GM23338 (cell line): ENCODE measurements around the gene SLC4A5. TPM values are rescaled to one million over a fixed set of nuclear protein-coding genes. Genes with fewer than 3 reads are reported as not detected.

ENCODE experiments used
- ATAC-seq: fragments of 200-7000 bp; cut with Tn5 transposase; 3 replicates; pipeline ENCODE4 v1.9.1; 2020
- DNase-seq: peaks from one replicate; pipeline ENCODE4 v3.0.0-alpha.2; 2015; ENCODE audit warnings: low spot score
- H2AFZ ChIP-seq: fragments of 200-600 bp; sonication (generic); 2 replicates; pipeline ENCODE4 v1.8.0; 2016; ENCODE audit warnings: antibody characterized with exemption, mild to moderate bottlenecking, moderate library complexity
- H3F3A ChIP-seq: fragments of 200-600 bp; sonication (generic); replicated peaks from 2 replicates; pipeline ENCODE4 v1.8.0; 2017; ENCODE audit warnings: antibody characterized with exemption, mixed run types, low read depth
- H3K27ac ChIP-seq: fragments of 200-600 bp; sonication (generic); 2 replicates; pipeline ENCODE4 v1.6.1; 2016; ENCODE audit warnings: low read depth
- H3K27me3 ChIP-seq: fragments of 200-600 bp; sonication (generic); 2 replicates; pipeline ENCODE4 v1.8.0; 2016; ENCODE audit warnings: mild to moderate bottlenecking, mixed run types, moderate library complexity; ENCODE audit not compliant: insufficient read depth
- H3K36me3 ChIP-seq: fragments of 200-600 bp; sonication (generic); 2 replicates; pipeline ENCODE4 v1.8.0; 2016; ENCODE audit warnings: mild to moderate bottlenecking; ENCODE audit not compliant: insufficient read depth
- H3K4me1 ChIP-seq: fragments of 200-600 bp; sonication (generic); 2 replicates; pipeline ENCODE4 v1.8.0; 2016; ENCODE audit warnings: mild to moderate bottlenecking, moderate library complexity; ENCODE audit not compliant: insufficient read depth
- H3K4me2 ChIP-seq: fragments of 200-600 bp; sonication (generic); 2 replicates; pipeline ENCODE4 v1.7.1; 2017; ENCODE audit warnings: mixed run types
- H3K4me3 ChIP-seq: fragments of 200-600 bp; sonication (generic); 2 replicates; pipeline ENCODE4 v1.6.1; 2016; ENCODE audit warnings: mixed run types
- H3K79me2 ChIP-seq: fragments of 200-600 bp; sonication (generic); replicated peaks from 2 replicates; pipeline ENCODE4 v1.8.0; 2017; ENCODE audit warnings: mild to moderate bottlenecking; ENCODE audit not compliant: insufficient read depth
- H3K9me2 ChIP-seq: fragments of 200-600 bp; sonication (generic); 2 replicates; pipeline ENCODE4 v1.8.0; 2017; ENCODE audit not compliant: insufficient read depth
- H4K20me1 ChIP-seq: fragments of 200-600 bp; sonication (generic); replicated peaks from 2 replicates; pipeline ENCODE4 v1.8.0; 2017; ENCODE audit warnings: mild to moderate bottlenecking; ENCODE audit not compliant: insufficient read depth
- H3K27ac Mint-ChIP-seq: 2 replicates; pipeline ENCODE4 v1.8.0; 2020; ENCODE audit warnings: inconsistent platforms, mild to moderate bottlenecking, moderate library complexity, mixed read lengths
- H3K27me3 Mint-ChIP-seq: 3 replicates; pipeline ENCODE4 v1.8.0; 2022; ENCODE audit warnings: low read depth, mild to moderate bottlenecking, moderate library complexity, mixed read lengths, inconsistent platforms; ENCODE audit not compliant: insufficient read depth, poor library complexity
- H3K36me3 Mint-ChIP-seq: 3 replicates; pipeline ENCODE4 v1.8.0; 2021; ENCODE audit warnings: low read depth, mild to moderate bottlenecking, inconsistent platforms, moderate library complexity, mixed read lengths
- H3K4me1 Mint-ChIP-seq: 3 replicates; pipeline ENCODE4 v1.8.0; 2020; ENCODE audit warnings: mild to moderate bottlenecking, inconsistent platforms, mixed read lengths
- H3K4me3 Mint-ChIP-seq: 3 replicates; pipeline ENCODE4 v1.8.0; 2021; ENCODE audit warnings: moderate library complexity, mild to moderate bottlenecking, inconsistent platforms, mixed read lengths
- H3K9me3 Mint-ChIP-seq: 3 replicates; pipeline ENCODE4 v1.8.0; 2020; ENCODE audit warnings: moderate library complexity, mild to moderate bottlenecking, inconsistent platforms, mixed read lengths
- CREB1 ChIP-seq: fragments of 250-450 bp; sonication (Bioruptor Pico); IDR thresholded peaks from 2 replicates; pipeline ENCODE4 v1.5.0; 2020; ENCODE audit warnings: low read depth, mild to moderate bottlenecking, moderate library complexity
- EZH2 ChIP-seq: fragments of 200-600 bp; sonication (generic); IDR thresholded peaks from one replicate; pipeline ENCODE4 v1.8.0; 2017; ENCODE audit warnings: antibody characterized with exemption, mild to moderate bottlenecking, low read depth; ENCODE audit not compliant: unreplicated experiment
- EZH2phosphoT487 ChIP-seq: fragments of 200-600 bp; sonication (generic); IDR thresholded peaks from one replicate; pipeline ENCODE4 v1.8.1; 2018; ENCODE audit warnings: antibody characterized with exemption; ENCODE audit not compliant: unreplicated experiment
- JUNB ChIP-seq: IDR thresholded peaks from one replicate; pipeline ENCODE4 v1.6.1; 2016; ENCODE audit warnings: antibody characterized with exemption; ENCODE audit not compliant: unreplicated experiment
- NANOG ChIP-seq: IDR thresholded peaks from 2 replicates; pipeline ENCODE4 v1.6.1; 2016; ENCODE audit warnings: antibody characterized with exemption, borderline replicate concordance
- POLR2AphosphoS5 ChIP-seq: IDR thresholded peaks from 2 replicates; pipeline ENCODE4 v1.6.1; 2016; ENCODE audit warnings: antibody characterized with exemption, low read depth
- STAT1 ChIP-seq: IDR thresholded peaks from one replicate; pipeline ENCODE4 v1.6.1; 2016; ENCODE audit warnings: antibody characterized with exemption; ENCODE audit not compliant: unreplicated experiment
- ZNF114 ChIP-seq: fragments of 250-450 bp; sonication (Bioruptor Pico); IDR thresholded peaks from 2 replicates; pipeline ENCODE4 v1.5.0; 2020; ENCODE audit warnings: mild to moderate bottlenecking, moderate library complexity
- ZNF331 ChIP-seq: fragments of 250-450 bp; sonication (Bioruptor Pico); IDR thresholded peaks from 2 replicates; pipeline ENCODE4 v1.5.0; 2020; ENCODE audit warnings: low read depth, mild to moderate bottlenecking, moderate library complexity
- polyA plus RNA-seq: library from polyadenylated mRNA; unstranded; fragments of >200 nt; fragmentation: Nextera tagmentation; extraction: Ambion mirVana; gene quantifications from 2 replicates; pipeline ENCODE4 v1.2.1, GENCODE V29; 2016
- total RNA-seq: library from RNA; depleted of rRNA; stranded (reverse); fragments of >200 nt; shearing (Covaris generic); gene quantifications from 2 replicates; pipeline ENCODE4 v1.2.3, GENCODE V29; 2014
- TF ChIP-seq, protein P1 (sequence below), 2 experiments: fragments of 200-600 bp in 1 of 2; sonication (generic) in 1 of 2; conservative IDR thresholded peaks; 2 replicates each; pipeline versions ENCODE4 v1.5.1 to v1.6.1; 2016 to 2017; ENCODE audit warnings: antibody characterized with exemption in 2 of 2, low read depth in 2 of 2, mild to moderate bottlenecking in 2 of 2, moderate library complexity in 1 of 2
- TF ChIP-seq, protein P2 (sequence below): IDR thresholded peaks from 2 replicates; pipeline ENCODE4 v1.6.1; 2016; ENCODE audit warnings: antibody characterized with exemption
- TF ChIP-seq, protein P3 (sequence below): fragments of 250-450 bp; sonication (Bioruptor Pico); IDR thresholded peaks from 2 replicates; pipeline ENCODE4 v1.5.0; 2020; ENCODE audit warnings: mild to moderate bottlenecking, moderate library complexity
- TF ChIP-seq, protein P4 (sequence below): IDR thresholded peaks from one replicate; pipeline ENCODE4 v1.6.1; 2018; ENCODE audit warnings: antibody characterized with exemption; ENCODE audit not compliant: unreplicated experiment

Gene SLC4A5
- total and polyA plus RNA-seq, 2 experiments from 2014 or later, result 0.24 to 0.70 TPM

DNA sequence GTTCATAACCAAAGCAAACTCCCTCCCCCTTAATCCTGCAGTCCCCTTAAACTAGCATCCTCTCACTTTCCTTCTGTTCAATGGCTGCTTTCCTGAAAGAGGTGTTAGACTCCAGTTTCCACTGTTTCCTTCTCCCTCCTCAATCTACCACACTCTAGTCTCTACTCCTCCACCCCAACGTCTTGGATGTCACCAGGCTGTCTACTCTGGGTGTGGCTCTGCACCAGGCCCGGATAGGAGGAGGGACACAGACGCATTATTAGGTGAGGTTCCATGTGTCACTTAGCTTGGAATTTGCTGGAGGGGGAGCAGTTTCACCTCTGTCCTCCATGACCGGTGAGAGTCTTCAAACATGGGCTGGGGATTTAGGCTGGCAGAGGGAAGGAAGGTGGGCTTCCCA, 83.5 kb downstream of the SLC4A5 start:
- DNase-seq (no peak), ATAC-seq (no peak)
- H3K4me3 ChIP-seq, result no peak overlapping the region
- H3K36me3 ChIP-seq, result no peaks in the 10 kb centered on the region
- no peaks in the 10 kb centered on the region for H3K9me3 Mint-ChIP-seq
- no peaks in the 10 kb centered on the region for H3K9me2 ChIP-seq
- peaks cover 6% of the 10 kb centered on the region for H3K27me3 Mint-ChIP-seq
- no peak overlapping the region for H3K27ac ChIP-seq
- no peak overlapping the region for H3K4me2 ChIP-seq
- H3K4me1 Mint-ChIP-seq, result peaks cover 22% of the 10 kb centered on the region
- H3K79me2 ChIP-seq, result no peaks in the 10 kb centered on the region
- no peaks in the 10 kb centered on the region; the same call in 2 of the 3 replicates for H3K36me3 Mint-ChIP-seq
- no peak for TF ChIP-seq EZH2
- TF ChIP-seq POLR2AphosphoS5, result no peak
- TF ChIP-seq, protein P1, sequence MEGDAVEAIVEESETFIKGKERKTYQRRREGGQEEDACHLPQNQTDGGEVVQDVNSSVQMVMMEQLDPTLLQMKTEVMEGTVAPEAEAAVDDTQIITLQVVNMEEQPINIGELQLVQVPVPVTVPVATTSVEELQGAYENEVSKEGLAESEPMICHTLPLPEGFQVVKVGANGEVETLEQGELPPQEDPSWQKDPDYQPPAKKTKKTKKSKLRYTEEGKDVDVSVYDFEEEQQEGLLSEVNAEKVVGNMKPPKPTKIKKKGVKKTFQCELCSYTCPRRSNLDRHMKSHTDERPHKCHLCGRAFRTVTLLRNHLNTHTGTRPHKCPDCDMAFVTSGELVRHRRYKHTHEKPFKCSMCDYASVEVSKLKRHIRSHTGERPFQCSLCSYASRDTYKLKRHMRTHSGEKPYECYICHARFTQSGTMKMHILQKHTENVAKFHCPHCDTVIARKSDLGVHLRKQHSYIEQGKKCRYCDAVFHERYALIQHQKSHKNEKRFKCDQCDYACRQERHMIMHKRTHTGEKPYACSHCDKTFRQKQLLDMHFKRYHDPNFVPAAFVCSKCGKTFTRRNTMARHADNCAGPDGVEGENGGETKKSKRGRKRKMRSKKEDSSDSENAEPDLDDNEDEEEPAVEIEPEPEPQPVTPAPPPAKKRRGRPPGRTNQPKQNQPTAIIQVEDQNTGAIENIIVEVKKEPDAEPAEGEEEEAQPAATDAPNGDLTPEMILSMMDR (conservative IDR thresholded peaks at IDR 0.05; ENCODE audit: low read depth in 2 of 2), result no peak
- TF ChIP-seq STAT1, result no peak
- no peak for TF ChIP-seq JUNB
- no peak for TF ChIP-seq CREB1 (CRISPR knock-in tag)
- no peak for TF ChIP-seq NANOG
- TF ChIP-seq, protein P2, sequence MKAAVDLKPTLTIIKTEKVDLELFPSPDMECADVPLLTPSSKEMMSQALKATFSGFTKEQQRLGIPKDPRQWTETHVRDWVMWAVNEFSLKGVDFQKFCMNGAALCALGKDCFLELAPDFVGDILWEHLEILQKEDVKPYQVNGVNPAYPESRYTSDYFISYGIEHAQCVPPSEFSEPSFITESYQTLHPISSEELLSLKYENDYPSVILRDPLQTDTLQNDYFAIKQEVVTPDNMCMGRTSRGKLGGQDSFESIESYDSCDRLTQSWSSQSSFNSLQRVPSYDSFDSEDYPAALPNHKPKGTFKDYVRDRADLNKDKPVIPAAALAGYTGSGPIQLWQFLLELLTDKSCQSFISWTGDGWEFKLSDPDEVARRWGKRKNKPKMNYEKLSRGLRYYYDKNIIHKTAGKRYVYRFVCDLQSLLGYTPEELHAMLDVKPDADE, result no peak
- no peak for TF ChIP-seq ZNF114
- TF ChIP-seq, protein P3, sequence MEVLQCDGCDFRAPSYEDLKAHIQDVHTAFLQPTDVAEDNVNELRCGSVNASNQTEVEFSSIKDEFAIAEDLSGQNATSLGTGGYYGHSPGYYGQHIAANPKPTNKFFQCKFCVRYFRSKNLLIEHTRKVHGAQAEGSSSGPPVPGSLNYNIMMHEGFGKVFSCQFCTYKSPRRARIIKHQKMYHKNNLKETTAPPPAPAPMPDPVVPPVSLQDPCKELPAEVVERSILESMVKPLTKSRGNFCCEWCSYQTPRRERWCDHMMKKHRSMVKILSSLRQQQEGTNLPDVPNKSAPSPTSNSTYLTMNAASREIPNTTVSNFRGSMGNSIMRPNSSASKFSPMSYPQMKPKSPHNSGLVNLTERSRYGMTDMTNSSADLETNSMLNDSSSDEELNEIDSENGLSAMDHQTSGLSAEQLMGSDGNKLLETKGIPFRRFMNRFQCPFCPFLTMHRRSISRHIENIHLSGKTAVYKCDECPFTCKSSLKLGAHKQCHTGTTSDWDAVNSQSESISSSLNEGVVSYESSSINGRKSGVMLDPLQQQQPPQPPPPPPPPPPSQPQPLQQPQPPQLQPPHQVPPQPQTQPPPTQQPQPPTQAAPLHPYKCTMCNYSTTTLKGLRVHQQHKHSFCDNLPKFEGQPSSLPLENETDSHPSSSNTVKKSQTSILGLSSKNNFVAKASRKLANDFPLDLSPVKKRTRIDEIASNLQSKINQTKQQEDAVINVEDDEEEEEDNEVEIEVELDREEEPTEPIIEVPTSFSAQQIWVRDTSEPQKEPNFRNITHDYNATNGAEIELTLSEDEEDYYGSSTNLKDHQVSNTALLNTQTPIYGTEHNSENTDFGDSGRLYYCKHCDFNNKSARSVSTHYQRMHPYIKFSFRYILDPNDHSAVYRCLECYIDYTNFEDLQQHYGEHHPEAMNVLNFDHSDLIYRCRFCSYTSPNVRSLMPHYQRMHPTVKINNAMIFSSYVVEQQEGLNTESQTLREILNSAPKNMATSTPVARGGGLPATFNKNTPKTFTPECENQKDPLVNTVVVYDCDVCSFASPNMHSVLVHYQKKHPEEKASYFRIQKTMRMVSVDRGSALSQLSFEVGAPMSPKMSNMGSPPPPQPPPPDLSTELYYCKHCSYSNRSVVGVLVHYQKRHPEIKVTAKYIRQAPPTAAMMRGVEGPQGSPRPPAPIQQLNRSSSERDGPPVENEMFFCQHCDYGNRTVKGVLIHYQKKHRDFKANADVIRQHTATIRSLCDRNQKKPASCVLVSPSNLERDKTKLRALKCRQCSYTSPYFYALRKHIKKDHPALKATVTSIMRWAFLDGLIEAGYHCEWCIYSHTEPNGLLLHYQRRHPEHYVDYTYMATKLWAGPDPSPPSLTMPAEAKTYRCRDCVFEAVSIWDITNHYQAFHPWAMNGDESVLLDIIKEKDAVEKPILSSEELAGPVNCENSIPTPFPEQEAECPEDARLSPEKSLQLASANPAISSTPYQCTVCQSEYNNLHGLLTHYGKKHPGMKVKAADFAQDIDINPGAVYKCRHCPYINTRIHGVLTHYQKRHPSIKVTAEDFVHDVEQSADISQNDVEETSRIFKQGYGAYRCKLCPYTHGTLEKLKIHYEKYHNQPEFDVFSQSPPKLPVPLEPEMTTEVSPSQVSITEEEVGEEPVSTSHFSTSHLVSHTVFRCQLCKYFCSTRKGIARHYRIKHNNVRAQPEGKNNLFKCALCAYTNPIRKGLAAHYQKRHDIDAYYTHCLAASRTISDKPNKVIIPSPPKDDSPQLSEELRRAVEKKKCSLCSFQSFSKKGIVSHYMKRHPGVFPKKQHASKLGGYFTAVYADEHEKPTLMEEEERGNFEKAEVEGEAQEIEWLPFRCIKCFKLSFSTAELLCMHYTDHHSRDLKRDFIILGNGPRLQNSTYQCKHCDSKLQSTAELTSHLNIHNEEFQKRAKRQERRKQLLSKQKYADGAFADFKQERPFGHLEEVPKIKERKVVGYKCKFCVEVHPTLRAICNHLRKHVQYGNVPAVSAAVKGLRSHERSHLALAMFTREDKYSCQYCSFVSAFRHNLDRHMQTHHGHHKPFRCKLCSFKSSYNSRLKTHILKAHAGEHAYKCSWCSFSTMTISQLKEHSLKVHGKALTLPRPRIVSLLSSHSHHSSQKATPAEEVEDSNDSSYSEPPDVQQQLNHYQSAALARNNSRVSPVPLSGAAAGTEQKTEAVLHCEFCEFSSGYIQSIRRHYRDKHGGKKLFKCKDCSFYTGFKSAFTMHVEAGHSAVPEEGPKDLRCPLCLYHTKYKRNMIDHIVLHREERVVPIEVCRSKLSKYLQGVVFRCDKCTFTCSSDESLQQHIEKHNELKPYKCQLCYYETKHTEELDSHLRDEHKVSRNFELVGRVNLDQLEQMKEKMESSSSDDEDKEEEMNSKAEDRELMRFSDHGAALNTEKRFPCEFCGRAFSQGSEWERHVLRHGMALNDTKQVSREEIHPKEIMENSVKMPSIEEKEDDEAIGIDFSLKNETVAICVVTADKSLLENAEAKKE (CRISPR knock-in tag), result no peak
- no peak for TF ChIP-seq ZNF331
- no peak for TF ChIP-seq EZH2phosphoT487
- TF ChIP-seq, protein P4, sequence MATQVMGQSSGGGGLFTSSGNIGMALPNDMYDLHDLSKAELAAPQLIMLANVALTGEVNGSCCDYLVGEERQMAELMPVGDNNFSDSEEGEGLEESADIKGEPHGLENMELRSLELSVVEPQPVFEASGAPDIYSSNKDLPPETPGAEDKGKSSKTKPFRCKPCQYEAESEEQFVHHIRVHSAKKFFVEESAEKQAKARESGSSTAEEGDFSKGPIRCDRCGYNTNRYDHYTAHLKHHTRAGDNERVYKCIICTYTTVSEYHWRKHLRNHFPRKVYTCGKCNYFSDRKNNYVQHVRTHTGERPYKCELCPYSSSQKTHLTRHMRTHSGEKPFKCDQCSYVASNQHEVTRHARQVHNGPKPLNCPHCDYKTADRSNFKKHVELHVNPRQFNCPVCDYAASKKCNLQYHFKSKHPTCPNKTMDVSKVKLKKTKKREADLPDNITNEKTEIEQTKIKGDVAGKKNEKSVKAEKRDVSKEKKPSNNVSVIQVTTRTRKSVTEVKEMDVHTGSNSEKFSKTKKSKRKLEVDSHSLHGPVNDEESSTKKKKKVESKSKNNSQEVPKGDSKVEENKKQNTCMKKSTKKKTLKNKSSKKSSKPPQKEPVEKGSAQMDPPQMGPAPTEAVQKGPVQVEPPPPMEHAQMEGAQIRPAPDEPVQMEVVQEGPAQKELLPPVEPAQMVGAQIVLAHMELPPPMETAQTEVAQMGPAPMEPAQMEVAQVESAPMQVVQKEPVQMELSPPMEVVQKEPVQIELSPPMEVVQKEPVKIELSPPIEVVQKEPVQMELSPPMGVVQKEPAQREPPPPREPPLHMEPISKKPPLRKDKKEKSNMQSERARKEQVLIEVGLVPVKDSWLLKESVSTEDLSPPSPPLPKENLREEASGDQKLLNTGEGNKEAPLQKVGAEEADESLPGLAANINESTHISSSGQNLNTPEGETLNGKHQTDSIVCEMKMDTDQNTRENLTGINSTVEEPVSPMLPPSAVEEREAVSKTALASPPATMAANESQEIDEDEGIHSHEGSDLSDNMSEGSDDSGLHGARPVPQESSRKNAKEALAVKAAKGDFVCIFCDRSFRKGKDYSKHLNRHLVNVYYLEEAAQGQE, result no peak
- H4K20me1 ChIP-seq, result no peaks in the 10 kb centered on the region
- no peak overlapping the region for H3K4me3 Mint-ChIP-seq
- no peaks in the 10 kb centered on the region for H3F3A ChIP-seq
- no peak overlapping the region for H3K27ac Mint-ChIP-seq
- no peak overlapping the region for H2AFZ ChIP-seq
- H3K4me1 ChIP-seq, result no peaks in the 10 kb centered on the region; the same call in 1 of the 2 replicates
- no peaks in the 10 kb centered on the region for H3K27me3 ChIP-seq
